ENCODE measurements around the gene NOXO1. TPM values are rescaled to one million over a fixed set of nuclear protein-coding genes. Genes with fewer than 3 reads are reported as not detected.

The NOXO1 gene
- total and polyA plus RNA-seq, 4 donors = 0.28 to 7.3 (median 3.2) TPM

DNA sequence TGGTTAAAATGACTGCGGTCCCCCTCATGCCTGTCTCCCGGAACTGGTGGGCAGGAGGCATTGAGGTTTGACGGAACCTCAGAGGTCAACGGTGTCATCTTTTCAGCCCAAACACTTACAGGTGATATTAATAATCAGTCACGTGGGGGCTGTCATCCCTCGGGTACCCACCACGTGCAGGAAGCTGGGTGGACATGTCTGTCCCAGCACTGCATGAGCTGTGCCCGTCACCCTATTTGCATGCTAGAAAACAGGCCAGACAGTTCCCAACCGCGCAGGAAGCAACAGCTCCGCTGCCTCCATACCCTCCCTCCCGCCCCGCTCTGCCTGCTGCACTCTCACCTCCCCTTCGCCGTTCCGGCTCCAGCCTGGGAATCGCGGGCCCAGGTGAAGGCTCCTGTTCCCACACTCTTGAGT is 9.9 kb upstream of the NOXO1 start:
- Histone ChIP-seq H3K9me3 (ENCODE audit: control insufficient read depth in 4 of 4, insufficient read depth in 3 of 4, low read length in 3 of 4) (no peaks in the 10 kb centered on the region), H3K27me3 (ENCODE audit: control insufficient read depth in 3 of 3, insufficient read depth in 3 of 3, low read length in 2 of 3) (peaks cover 0 to 30% (median 27%) of the 10 kb centered on the region in 3 donors), H3K4me3 (no peak overlapping the region), H3K36me3 (ENCODE audit: control insufficient read depth in 4 of 4, insufficient read depth in 4 of 4, low read length in 4 of 4) (peaks cover 0 to 10% (median 7%) of the 10 kb centered on the region in 4 donors), H3K27ac (ENCODE audit: low read depth in 1 of 2, low read length in 1 of 2) (no peak overlapping the region), H3K4me1 (ENCODE audit: control insufficient read depth in 5 of 5, insufficient read depth in 5 of 5, low read length in 5 of 5) (peaks cover 0 to 7% (median 6%) of the 10 kb centered on the region in 5 donors), H3K9ac (ENCODE audit: insufficient read depth in 1 of 2, low read length in 2 of 2) (no peak overlapping the region)
- TF ChIP-seq, protein P1, sequence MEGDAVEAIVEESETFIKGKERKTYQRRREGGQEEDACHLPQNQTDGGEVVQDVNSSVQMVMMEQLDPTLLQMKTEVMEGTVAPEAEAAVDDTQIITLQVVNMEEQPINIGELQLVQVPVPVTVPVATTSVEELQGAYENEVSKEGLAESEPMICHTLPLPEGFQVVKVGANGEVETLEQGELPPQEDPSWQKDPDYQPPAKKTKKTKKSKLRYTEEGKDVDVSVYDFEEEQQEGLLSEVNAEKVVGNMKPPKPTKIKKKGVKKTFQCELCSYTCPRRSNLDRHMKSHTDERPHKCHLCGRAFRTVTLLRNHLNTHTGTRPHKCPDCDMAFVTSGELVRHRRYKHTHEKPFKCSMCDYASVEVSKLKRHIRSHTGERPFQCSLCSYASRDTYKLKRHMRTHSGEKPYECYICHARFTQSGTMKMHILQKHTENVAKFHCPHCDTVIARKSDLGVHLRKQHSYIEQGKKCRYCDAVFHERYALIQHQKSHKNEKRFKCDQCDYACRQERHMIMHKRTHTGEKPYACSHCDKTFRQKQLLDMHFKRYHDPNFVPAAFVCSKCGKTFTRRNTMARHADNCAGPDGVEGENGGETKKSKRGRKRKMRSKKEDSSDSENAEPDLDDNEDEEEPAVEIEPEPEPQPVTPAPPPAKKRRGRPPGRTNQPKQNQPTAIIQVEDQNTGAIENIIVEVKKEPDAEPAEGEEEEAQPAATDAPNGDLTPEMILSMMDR (IDR thresholded peaks at IDR 0.05; ENCODE audit: control extremely low read depth, extremely low read depth) = no peak
- DNase-seq (no peak), ATAC-seq (ENCODE audit: insufficient read depth, low FRiP score) (no peak)
- WGBS, 2 donors = 2 to 5% methylated on average over 18 of the region's 18 CpGs

DNA sequence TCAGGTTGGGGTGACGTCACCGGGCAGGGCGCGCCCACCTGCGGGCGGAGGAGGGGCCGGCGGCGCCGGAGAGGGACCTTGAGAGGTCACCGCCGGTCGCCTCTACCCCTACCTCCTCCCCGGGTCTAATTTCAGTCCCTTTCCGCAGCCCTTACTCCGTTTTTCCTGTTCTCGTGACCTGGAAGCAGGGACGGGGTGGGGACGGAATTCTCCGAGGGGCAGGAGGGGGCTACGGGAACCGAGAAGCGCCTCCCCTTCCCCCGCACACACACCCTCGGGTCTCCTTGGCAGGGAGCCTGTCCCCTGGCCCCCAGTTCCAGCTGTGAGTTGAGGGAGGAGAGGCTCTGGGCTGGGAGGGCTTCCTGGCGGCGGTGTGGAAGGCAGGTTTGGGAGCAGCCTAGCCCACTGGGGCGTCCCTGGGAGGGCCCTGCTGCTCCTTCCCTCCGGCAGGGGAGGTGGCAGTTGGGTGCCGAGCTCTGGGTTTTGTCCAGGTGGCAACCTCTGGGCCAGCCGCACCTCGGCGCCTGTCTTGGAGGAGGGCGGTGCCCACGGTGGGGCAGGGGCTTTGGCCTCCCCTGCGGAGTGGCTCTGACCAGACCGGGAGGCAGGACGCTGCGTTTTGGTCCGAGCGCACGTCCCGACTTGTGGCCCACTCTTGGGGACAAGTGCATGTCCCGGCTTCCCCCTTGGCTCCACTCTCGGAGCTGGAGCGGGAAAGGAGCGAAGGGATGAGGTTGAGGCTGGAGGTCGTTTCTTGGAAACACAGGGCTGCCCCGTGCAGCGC is 9.3 kb upstream of the NOXO1 start:
- WGBS, 2 donors = 3% methylated on average over 38 to 50 of the region's 50 CpGs
- H3K9me3 ChIP-seq (ENCODE audit: control insufficient read depth in 4 of 4, insufficient read depth in 3 of 4, low read length in 3 of 4) = no peaks in the 10 kb centered on the region
- no peak for DNase-seq
- peaks cover 0 to 30% (median 27%) of the 10 kb centered on the region in 3 donors for H3K27me3 ChIP-seq (ENCODE audit: control insufficient read depth in 3 of 3, insufficient read depth in 3 of 3, low read length in 2 of 3)
- H3K4me3 ChIP-seq = no peak overlapping the region
- H3K4me1 ChIP-seq (ENCODE audit: control insufficient read depth in 5 of 5, insufficient read depth in 5 of 5, low read length in 5 of 5) = peaks cover 0 to 9% (median 6%) of the 10 kb centered on the region in 5 donors
- TF ChIP-seq, protein P1 (IDR thresholded peaks at IDR 0.05; ENCODE audit: control extremely low read depth, extremely low read depth) = no peak
- peaks cover 0 to 15% (median 12%) of the 10 kb centered on the region in 4 donors for H3K36me3 ChIP-seq (ENCODE audit: control insufficient read depth in 4 of 4, insufficient read depth in 4 of 4, low read length in 4 of 4)
- no peak overlapping the region for H3K9ac ChIP-seq (ENCODE audit: insufficient read depth in 1 of 2, low read length in 2 of 2)
- H3K27ac ChIP-seq (ENCODE audit: low read depth in 1 of 2, low read length in 1 of 2) = no peak overlapping the region
- no peak for ATAC-seq (ENCODE audit: insufficient read depth, low FRiP score)

DNA sequence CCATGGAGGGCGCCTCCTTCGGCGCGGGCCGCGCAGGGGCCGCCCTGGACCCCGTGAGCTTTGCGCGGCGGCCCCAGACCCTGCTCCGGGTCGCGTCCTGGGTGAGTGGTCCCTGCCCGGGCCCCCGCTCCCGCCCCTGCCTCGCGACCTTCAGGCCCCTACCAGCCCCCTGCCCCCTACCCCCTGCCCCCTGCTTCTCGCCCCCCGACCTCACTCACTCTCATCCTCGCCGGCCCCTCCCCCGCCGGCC is 8.8 kb upstream of the NOXO1 start:
- Histone ChIP-seq H3K36me3 (ENCODE audit: control insufficient read depth in 4 of 4, insufficient read depth in 4 of 4, low read length in 4 of 4) (peaks cover 0 to 15% (median 11%) of the 10 kb centered on the region in 4 donors), H3K27me3 (ENCODE audit: control insufficient read depth in 3 of 3, insufficient read depth in 3 of 3, low read length in 2 of 3) (peaks cover 0 to 30% (median 27%) of the 10 kb centered on the region in 3 donors), H3K4me3 (no peak overlapping the region), H3K9me3 (ENCODE audit: control insufficient read depth in 4 of 4, insufficient read depth in 3 of 4, low read length in 3 of 4) (no peaks in the 10 kb centered on the region), H3K4me1 (ENCODE audit: control insufficient read depth in 5 of 5, insufficient read depth in 5 of 5, low read length in 5 of 5) (peaks cover 3 to 14% (median 7%) of the 10 kb centered on the region in 5 donors), H3K27ac (ENCODE audit: low read depth in 1 of 2, low read length in 1 of 2) (no peak overlapping the region), H3K9ac (ENCODE audit: insufficient read depth in 1 of 2, low read length in 2 of 2) (no peak overlapping the region)
- ATAC-seq (ENCODE audit: insufficient read depth, low FRiP score) (no peak), DNase-seq (no peak)
- WGBS, 2 donors = 1% methylated on average over 25 of the region's 25 CpGs; no CpG with 5 or more reads in 1 of the 2 donors
- TF ChIP-seq, protein P1 (IDR thresholded peaks at IDR 0.05; ENCODE audit: control extremely low read depth, extremely low read depth) = no peak

All from lung (tissue), 12 donors.